Measurements from ENCODE around the gene TRIM69. TPM values are rescaled to one million over a fixed set of nuclear protein-coding genes. Genes with fewer than 3 reads are reported as not detected.
A peak's percentile ranks its signal among the peaks of the same experiment; 100 is the strongest.
"Not testable (repeated sequence)": the region's sequence is repeated elsewhere in the genome, so short reads cannot be mapped to it uniquely, and the experiment has no call there.

Gene TRIM69
- total RNA-seq, 1 experiment from 2014 or later = 16.7 TPM

DNA sequence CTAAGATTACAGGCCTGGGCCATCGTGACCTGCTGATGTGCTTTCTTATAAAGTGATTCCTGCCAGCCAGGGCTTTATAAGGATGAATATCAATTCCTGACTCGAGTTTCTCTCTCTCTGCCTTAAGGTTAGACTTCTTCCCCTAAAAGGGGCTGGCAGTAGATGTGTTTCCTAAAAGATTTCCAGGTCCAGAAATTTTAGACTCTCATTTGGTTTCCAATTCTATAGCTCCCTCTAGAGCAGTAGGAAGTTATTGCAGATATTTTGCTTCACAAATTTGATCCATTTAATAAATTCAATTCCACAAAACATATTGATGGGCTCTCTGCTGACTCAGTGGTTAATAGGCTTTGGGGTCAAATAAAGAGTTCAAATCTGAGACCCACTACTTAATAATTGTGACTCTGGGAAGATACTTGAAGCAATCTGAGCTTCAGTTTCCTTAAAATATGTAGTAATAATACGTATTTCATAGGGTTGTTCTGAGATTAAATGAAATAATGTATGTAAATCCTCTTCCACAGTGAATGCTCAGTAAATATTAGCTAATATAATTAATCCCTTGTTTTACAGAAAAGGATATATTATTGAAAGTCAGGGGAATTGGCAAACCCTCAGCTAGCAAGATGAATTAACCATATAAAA, 2.1 kb downstream of the TRIM69 start:
- ATAC-seq (no peak), DNase-seq (ENCODE audit: low read depth, low spot score) (no peak)
- ChIA-PET CTCF (interaction anchor here (0.6 to 4.8 kb wide), 9 partner anchors 10 to 117 kb away, joined by 3 to 51 read pairs (median 7); partner anchors contain the start of gene SPG11), POLR2A (interaction anchor here (0.6 to 1.2 kb wide), 3 partner anchors 10 to 26 kb away, joined by 3 to 7 read pairs (median 3); no protein-coding TSS in a partner anchor)
- no peaks in the 10 kb centered on the region for H3K36me3 ChIP-seq (ENCODE audit: control insufficient read depth, insufficient read depth, low read length)
- no peak overlapping the region for H3K4me3 ChIP-seq (ENCODE audit: low read depth in 2 of 2, low read length in 2 of 2)
- peaks cover 19% of the 10 kb centered on the region for H3K4me1 ChIP-seq (ENCODE audit: control insufficient read depth, insufficient read depth, low read length)
- no peak overlapping the region for H3K27ac ChIP-seq (ENCODE audit: low read length)
- BruUV-seq (replicated peaks) = no TSS peak
- H3K27me3 ChIP-seq (ENCODE audit: control insufficient read depth, insufficient read depth, low read length) = no peaks in the 10 kb centered on the region
- TF ChIP-seq CTCF (IDR thresholded peaks at IDR 0.05) = peak; percentile 83
- TF ChIP-seq POLR2AphosphoS5 (IDR thresholded peaks at IDR 0.05; ENCODE audit: low read depth, low read length) = no peak
- H3K9me3 ChIP-seq (ENCODE audit: control insufficient read depth, insufficient read depth, low read depth, low read length) = no peaks in the 10 kb centered on the region
- intact Hi-C loops (cut with micrococcal nuclease; ENCODE audit: unreplicated experiment) (loop anchor here (5.0 to 10.0 kb wide), 2 partner anchors 76 to 144 kb away; partner anchors contain the start of gene SPG11), in situ Hi-C loops (cut with HindIII; ENCODE audit: low pct_unique_long_range_greater_than_20kb, low sequenced_read_pairs) (no loop called here)

GRCh38 chr15:44739222-44739847, 3.0 kb downstream of the TRIM69 start:
- ATAC-seq; H3K27me3 ChIP-seq (ENCODE audit: control insufficient read depth, insufficient read depth, low read length); BruUV-seq (replicated peaks); POLR2A ChIA-PET; H3K9me3 ChIP-seq (ENCODE audit: control insufficient read depth, insufficient read depth, low read depth, low read length); in situ Hi-C loops (cut with HindIII; ENCODE audit: low pct_unique_long_range_greater_than_20kb, low sequenced_read_pairs); DNase-seq (ENCODE audit: low read depth, low spot score); H3K4me3 ChIP-seq (ENCODE audit: low read depth in 2 of 2, low read length in 2 of 2); H3K36me3 ChIP-seq (ENCODE audit: control insufficient read depth, insufficient read depth, low read length); H3K27ac ChIP-seq (ENCODE audit: low read length): not testable (repeated sequence)
- CTCF ChIA-PET = interaction anchor here (0.7 to 4.8 kb wide), 2 partner anchors 76 to 160 kb away, joined by 4 to 51 read pairs; partner anchors contain the start of gene SPG11
- intact Hi-C loops (cut with micrococcal nuclease; ENCODE audit: unreplicated experiment) = loop anchor here (5.0 to 10.0 kb wide), 2 partner anchors 77 to 145 kb away; partner anchors contain the start of gene SPG11
- peaks cover 19% of the 10 kb centered on the region for H3K4me1 ChIP-seq (ENCODE audit: control insufficient read depth, insufficient read depth, low read length)

DNA sequence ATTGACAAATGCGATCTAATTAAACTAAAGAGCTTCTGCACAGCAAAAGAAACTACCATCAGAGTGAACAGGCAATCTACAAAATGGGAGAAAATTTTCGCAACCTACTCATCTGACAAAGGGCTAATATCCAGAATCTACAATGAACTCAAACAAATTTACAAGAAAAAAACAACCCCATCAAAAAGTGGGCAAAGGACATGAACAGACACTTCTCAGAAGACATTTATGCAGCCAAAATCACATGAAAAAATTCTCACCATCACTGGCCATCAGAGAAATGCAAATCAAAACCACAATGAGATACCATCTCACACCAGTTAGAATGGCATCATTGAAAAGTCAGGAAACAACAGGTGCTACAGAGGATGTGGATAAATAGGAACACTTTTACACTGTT, 7.1 kb downstream of the TRIM69 start:
- H3K4me3 ChIP-seq (ENCODE audit: low read depth in 2 of 2, low read length in 2 of 2); in situ Hi-C loops (cut with HindIII; ENCODE audit: low pct_unique_long_range_greater_than_20kb, low sequenced_read_pairs); intact Hi-C loops (cut with micrococcal nuclease; ENCODE audit: unreplicated experiment); BruUV-seq (replicated peaks); H3K4me1 ChIP-seq (ENCODE audit: control insufficient read depth, insufficient read depth, low read length); DNase-seq (ENCODE audit: low read depth, low spot score); H3K36me3 ChIP-seq (ENCODE audit: control insufficient read depth, insufficient read depth, low read length); H3K27ac ChIP-seq (ENCODE audit: low read length); H3K27me3 ChIP-seq (ENCODE audit: control insufficient read depth, insufficient read depth, low read length); CTCF ChIA-PET; ATAC-seq; POLR2A ChIA-PET; H3K9me3 ChIP-seq (ENCODE audit: control insufficient read depth, insufficient read depth, low read depth, low read length): not testable (repeated sequence)

- in situ Hi-C loops (cut with HindIII; ENCODE audit: low pct_unique_long_range_greater_than_20kb, low sequenced_read_pairs) (no loop called here), intact Hi-C loops (cut with micrococcal nuclease; ENCODE audit: unreplicated experiment) (no loop called here)
- no peak for TF ChIP-seq SIN3A (IDR thresholded peaks at IDR 0.05; ENCODE audit: borderline replicate concordance, insufficient read depth, low read depth, low read length)
- TF ChIP-seq TCF7L2 (IDR thresholded peaks at IDR 0.05; ENCODE audit: low read depth, low read length) = no peak
- TF ChIP-seq CTCF (IDR thresholded peaks at IDR 0.05) = no peak
- TF ChIP-seq, protein P1, sequence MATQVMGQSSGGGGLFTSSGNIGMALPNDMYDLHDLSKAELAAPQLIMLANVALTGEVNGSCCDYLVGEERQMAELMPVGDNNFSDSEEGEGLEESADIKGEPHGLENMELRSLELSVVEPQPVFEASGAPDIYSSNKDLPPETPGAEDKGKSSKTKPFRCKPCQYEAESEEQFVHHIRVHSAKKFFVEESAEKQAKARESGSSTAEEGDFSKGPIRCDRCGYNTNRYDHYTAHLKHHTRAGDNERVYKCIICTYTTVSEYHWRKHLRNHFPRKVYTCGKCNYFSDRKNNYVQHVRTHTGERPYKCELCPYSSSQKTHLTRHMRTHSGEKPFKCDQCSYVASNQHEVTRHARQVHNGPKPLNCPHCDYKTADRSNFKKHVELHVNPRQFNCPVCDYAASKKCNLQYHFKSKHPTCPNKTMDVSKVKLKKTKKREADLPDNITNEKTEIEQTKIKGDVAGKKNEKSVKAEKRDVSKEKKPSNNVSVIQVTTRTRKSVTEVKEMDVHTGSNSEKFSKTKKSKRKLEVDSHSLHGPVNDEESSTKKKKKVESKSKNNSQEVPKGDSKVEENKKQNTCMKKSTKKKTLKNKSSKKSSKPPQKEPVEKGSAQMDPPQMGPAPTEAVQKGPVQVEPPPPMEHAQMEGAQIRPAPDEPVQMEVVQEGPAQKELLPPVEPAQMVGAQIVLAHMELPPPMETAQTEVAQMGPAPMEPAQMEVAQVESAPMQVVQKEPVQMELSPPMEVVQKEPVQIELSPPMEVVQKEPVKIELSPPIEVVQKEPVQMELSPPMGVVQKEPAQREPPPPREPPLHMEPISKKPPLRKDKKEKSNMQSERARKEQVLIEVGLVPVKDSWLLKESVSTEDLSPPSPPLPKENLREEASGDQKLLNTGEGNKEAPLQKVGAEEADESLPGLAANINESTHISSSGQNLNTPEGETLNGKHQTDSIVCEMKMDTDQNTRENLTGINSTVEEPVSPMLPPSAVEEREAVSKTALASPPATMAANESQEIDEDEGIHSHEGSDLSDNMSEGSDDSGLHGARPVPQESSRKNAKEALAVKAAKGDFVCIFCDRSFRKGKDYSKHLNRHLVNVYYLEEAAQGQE (IDR thresholded peaks at IDR 0.05; ENCODE audit: insufficient read depth in 1 of 2, low read depth in 2 of 2, low read length in 1 of 2) = no peak
- TF ChIP-seq POLR2AphosphoS5 (IDR thresholded peaks at IDR 0.05; ENCODE audit: low read depth, low read length) = no peak
- Histone ChIP-seq H3K4me3 (ENCODE audit: low read depth in 2 of 2, low read length in 2 of 2) (no peak overlapping the region), H3K27ac (ENCODE audit: low read length) (no peak overlapping the region), H3K27me3 (ENCODE audit: control insufficient read depth, insufficient read depth, low read length) (no peaks in the 10 kb centered on the region; the same call in 1 of the 2 replicates), H3K9me3 (ENCODE audit: control insufficient read depth, insufficient read depth, low read depth, low read length) (no peaks in the 10 kb centered on the region), H3K4me1 (ENCODE audit: control insufficient read depth, insufficient read depth, low read length) (no peaks in the 10 kb centered on the region), H3K36me3 (ENCODE audit: control insufficient read depth, insufficient read depth, low read length) (no peaks in the 10 kb centered on the region)
- no peak for ATAC-seq
- no TSS peak for BruUV-seq (replicated peaks)
- POLR2A ChIA-PET = interaction anchor here (0.6 kb wide), 1 partner anchor 13 kb away, joined by 3 read pairs; no protein-coding TSS in a partner anchor
- CTCF ChIA-PET = no interaction called here
- no peak for DNase-seq (ENCODE audit: low read depth, low spot score)
Measured at GRCh38 chr15:44753345-44753744, 17.0 kb downstream of the TRIM69 start.
